Testis (tissue), 3 donors: Measurements from ENCODE around the gene AOX1. TPM values are rescaled to one million over a fixed set of nuclear protein-coding genes. Genes with fewer than 3 reads are reported as not detected.
"Not testable (repeated sequence)": the region's sequence is repeated elsewhere in the genome, so short reads cannot be mapped to it uniquely, and the experiment has no call there.

Experiments
- DNase-seq: peaks from one replicate; pipeline ENCODE4 v3.0.0-alpha.2; 2019
- H3K27ac ChIP-seq, 2 donors: fragments of 200-600 bp; sonication (generic); one replicate each; pipeline ENCODE4 v1.5.1; 2019
- H3K27me3 ChIP-seq: fragments of 200-600 bp; sonication (generic); one replicate; pipeline ENCODE4 v1.5.1; 2019
- H3K36me3 ChIP-seq: fragments of 200-600 bp; sonication (generic); one replicate; pipeline ENCODE4 v1.5.1; 2017; ENCODE audit warnings: low read depth; ENCODE audit errors: missing control alignments
- H3K4me1 ChIP-seq: fragments of 200-600 bp; sonication (generic); one replicate; pipeline ENCODE4 v1.5.1; 2019
- H3K4me3 ChIP-seq, 2 donors: fragments of 200-600 bp; sonication (generic); one replicate each; pipeline ENCODE4 v1.5.1; 2017 to 2019
- H3K9me3 ChIP-seq: fragments of 200-600 bp; sonication (generic); one replicate; pipeline ENCODE4 v1.5.1; 2017
- POLR2A ChIP-seq: fragments of 450-650 bp; IDR thresholded peaks from one replicate; pipeline ENCODE4 v1.6.1; 2017; ENCODE audit warnings: antibody characterized with exemption, mild to moderate bottlenecking, moderate library complexity
- WGBS, 2 donors: methylation state at CpG; one replicate each; pipeline ENCODE4 v1.1.5; 2018; 5-methylcytosine and 5-hydroxymethylcytosine counted together
- intact Hi-C: fragments of 100-400 bp; cut with DNase I; formaldehyde crosslinking; loops from one replicate; pipeline ENCODE4 v1.15.1; 2023; ENCODE audit warnings: low total_unique reads
- polyA plus RNA-seq: library from polyadenylated mRNA; stranded (reverse); fragments of 350-450 nt; fragmentation: Illumina TruSeq; extraction: RNeasy Lipid Tissue Mini Kit (QIAGEN cat#74804); gene quantifications from one replicate; pipeline ENCODE4 v1.2.3, GENCODE V29; 2014; ENCODE audit warnings: low read depth, low replicate concordance; ENCODE audit not compliant: insufficient read depth
- total RNA-seq, 2 donors: library from RNA; depleted of rRNA; stranded (reverse); fragments of >200 nt; gene quantifications; one replicate each; pipeline ENCODE4 v1.2.3, GENCODE V29; 2016
- TF ChIP-seq, protein P1 (sequence below), 3 experiments: fragments of 450-650 bp in 2 of 3; fragments of 200-600 bp in 1 of 3; sonication (generic) in 1 of 3; IDR thresholded peaks; one replicate each; pipeline ENCODE4 v1.5.1; 2016 to 2019; ENCODE audit warnings: antibody characterized with exemption in 3 of 3, mild to moderate bottlenecking in 2 of 3, moderate library complexity in 1 of 3

AOX1 gene
- total and polyA plus RNA-seq, 3 donors from 2014 or later: 28.7 to 34.1 (median 29.4) TPM

DNA sequence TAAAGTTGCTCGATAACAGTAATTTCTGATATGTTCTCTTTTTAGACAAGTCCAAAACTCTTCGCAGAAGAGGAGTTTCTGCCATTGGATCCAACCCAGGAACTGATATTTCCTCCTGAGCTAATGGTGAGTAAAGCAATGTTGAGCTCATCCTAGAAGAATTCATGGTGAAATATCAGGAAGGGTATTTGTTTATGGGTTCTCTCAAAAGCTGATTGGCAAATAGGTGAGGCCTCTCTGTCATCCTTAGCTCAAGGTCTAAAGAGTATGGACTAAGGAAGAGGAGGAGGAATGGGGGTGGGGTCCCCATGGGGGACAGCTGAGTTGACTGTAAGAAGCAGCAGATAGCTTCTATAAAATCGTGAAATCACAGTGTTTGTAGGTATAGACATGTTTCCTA, 18.2 kb downstream of the AOX1 start:
- WGBS, 2 donors: 86 to 91% methylated on average over 3 of the region's 3 CpGs
- TF ChIP-seq, protein P1, sequence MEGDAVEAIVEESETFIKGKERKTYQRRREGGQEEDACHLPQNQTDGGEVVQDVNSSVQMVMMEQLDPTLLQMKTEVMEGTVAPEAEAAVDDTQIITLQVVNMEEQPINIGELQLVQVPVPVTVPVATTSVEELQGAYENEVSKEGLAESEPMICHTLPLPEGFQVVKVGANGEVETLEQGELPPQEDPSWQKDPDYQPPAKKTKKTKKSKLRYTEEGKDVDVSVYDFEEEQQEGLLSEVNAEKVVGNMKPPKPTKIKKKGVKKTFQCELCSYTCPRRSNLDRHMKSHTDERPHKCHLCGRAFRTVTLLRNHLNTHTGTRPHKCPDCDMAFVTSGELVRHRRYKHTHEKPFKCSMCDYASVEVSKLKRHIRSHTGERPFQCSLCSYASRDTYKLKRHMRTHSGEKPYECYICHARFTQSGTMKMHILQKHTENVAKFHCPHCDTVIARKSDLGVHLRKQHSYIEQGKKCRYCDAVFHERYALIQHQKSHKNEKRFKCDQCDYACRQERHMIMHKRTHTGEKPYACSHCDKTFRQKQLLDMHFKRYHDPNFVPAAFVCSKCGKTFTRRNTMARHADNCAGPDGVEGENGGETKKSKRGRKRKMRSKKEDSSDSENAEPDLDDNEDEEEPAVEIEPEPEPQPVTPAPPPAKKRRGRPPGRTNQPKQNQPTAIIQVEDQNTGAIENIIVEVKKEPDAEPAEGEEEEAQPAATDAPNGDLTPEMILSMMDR (IDR thresholded peaks at IDR 0.05): no peak
- no peak for TF ChIP-seq POLR2A

DNA sequence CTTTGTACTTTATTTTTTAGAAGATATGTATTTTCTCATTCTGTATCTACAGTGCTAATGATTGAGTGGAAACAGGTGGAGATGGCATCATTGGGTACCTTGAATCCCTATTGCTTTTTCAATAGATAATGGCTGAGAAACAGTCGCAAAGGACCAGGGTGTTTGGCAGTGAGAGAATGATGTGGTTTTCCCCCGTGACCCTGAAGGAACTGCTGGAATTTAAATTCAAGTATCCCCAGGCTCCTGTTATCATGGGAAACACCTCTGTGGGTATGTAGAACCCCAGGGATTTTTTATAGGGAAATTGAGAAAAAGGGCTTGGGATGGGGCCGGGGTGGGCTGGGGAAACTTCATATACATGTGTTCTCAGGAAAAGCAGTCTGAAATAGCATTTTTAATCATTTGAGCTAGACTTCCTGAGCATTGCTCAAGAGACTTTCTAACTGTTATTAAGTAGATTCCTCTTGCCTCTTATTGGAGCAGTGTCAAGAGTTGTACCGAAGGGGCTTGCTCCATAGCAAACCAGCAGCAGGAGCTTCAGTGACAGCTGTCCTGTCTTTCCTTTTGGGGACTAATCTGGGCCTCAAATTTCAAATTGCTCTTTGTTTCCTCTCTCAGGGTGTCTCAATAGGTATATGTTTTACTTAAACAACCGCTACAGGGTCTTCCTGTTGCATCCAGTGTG, 18.9 kb downstream of the AOX1 start:
- no peaks in the 10 kb centered on the region for H3K27me3 ChIP-seq
- no peaks in the 10 kb centered on the region for H3K9me3 ChIP-seq
- WGBS, 2 donors: 84 to 90% methylated on average over 5 of the region's 5 CpGs
- no peaks in the 10 kb centered on the region for H3K4me1 ChIP-seq
- intact Hi-C loops: no loop called here
- TF ChIP-seq, protein P1 (IDR thresholded peaks at IDR 0.05): no peak
- no peak for TF ChIP-seq POLR2A
- no peak overlapping the region for H3K27ac ChIP-seq
- no peak for DNase-seq
- no peaks in the 10 kb centered on the region for H3K36me3 ChIP-seq
- no peak overlapping the region for H3K4me3 ChIP-seq

More for the DNA sequence above, 18.2 kb downstream of the AOX1 start:
- Histone ChIP-seq H3K4me1 (no peaks in the 10 kb centered on the region), H3K27ac (no peak overlapping the region), H3K4me3 (no peak overlapping the region), H3K36me3 (no peaks in the 10 kb centered on the region), H3K27me3 (no peaks in the 10 kb centered on the region), H3K9me3 (no peaks in the 10 kb centered on the region)
- DNase-seq: no peak
- intact Hi-C loops: no loop called here

DNA sequence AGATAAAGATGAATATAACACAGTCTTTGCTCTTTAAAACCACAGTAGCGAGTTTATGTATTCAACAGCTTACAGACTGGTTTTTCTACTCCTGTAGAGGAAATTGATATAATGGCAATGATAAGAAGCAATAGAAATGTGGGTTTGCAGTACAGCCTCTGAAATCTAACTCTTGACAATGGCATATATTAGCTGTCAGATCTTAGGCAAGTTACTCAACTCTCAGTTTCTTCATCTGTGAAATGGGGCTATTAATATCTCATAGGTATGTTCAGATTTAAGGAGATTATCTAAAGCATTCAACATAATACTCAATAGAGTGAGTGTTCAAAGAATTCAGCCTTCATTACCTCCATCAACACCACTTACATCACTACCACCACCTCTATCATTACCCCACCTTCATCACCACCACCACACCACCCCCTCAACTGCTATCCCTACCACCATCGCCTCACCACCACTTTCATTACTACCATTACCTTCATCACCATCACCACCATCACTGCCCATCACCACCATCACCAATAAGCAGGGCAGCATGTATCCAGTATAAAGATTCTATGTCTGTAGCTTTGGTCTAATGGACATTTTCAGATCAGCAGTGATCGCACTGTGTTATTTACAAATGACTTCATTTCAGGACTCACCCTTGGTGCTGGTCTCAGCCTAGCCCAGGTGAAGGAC, 22.7 kb downstream of the AOX1 start:
- intact Hi-C loops: no loop called here
- Histone ChIP-seq H3K27ac (no peak overlapping the region), H3K4me1 (no peaks in the 10 kb centered on the region), H3K27me3 (no peaks in the 10 kb centered on the region), H3K9me3 (no peaks in the 10 kb centered on the region), H3K4me3 (no peak overlapping the region), H3K36me3 (no peaks in the 10 kb centered on the region)
- DNase-seq: no peak
- TF ChIP-seq POLR2A: no peak
- TF ChIP-seq, protein P1 (IDR thresholded peaks at IDR 0.05): no peak
- 58 to 59% methylated on average over 3 of the region's 3 CpGs for WGBS, 2 donors

DNA sequence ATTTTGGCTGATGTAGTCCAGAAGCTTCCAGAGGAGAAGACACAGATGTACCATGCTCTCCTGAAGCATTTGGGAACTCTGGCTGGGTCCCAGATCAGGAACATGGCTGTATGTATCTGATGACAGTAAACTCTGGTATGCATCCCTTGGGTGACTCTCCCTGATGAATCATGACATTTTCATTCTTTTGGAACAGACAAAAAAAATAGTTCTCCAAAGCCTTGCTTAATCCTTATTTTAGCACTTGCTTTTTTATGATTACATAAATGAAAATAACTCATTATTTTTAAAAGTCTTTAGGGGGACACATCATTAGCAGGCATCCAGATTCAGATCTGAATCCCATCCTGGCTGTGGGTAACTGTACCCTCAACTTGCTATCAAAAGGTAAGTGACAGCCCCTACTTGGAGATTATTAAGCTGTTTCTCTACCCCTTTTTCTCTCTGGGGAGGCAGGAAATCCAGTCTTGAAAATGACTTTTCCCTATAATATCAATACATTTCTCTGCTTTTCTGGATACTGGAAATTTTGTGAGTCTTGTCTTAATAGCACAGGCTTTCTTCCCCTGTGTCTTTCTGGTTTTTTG, 23.3 kb downstream of the AOX1 start:
- Histone ChIP-seq H3K36me3 (no peaks in the 10 kb centered on the region), H3K4me1 (no peaks in the 10 kb centered on the region), H3K27ac (no peak overlapping the region), H3K27me3 (no peaks in the 10 kb centered on the region), H3K9me3 (no peaks in the 10 kb centered on the region), H3K4me3 (no peak overlapping the region)
- no peak for DNase-seq
- TF ChIP-seq POLR2A: no peak
- TF ChIP-seq, protein P1 (IDR thresholded peaks at IDR 0.05): no peak
- intact Hi-C loops: no loop called here

DNA sequence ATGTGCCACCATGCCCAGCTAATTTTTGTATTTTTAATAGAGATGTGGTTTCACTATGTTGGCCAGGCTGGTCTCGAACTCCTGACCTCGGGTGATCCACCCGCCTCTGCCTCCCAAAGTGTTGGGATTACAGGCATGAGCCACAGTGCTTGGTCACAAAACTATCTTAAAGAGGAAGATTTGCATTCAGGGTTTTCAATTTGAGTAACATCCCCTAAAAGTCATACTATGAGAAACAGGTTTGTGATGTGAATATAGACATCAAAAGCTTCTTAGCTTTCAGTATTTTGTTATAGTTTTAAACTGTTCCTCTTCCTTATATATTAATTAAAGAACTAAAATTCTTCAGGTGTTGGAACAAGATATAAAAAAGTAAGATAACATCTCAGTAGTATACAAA, 24.4 kb downstream of the AOX1 start:
- H3K27ac ChIP-seq, H3K36me3 ChIP-seq, H3K9me3 ChIP-seq, H3K4me3 ChIP-seq, intact Hi-C loops, H3K4me1 ChIP-seq, H3K27me3 ChIP-seq, DNase-seq: not testable (repeated sequence)
- WGBS, 2 donors: 89 to 92% methylated on average over 3 of the region's 3 CpGs
